HG03354 (cell line): Measurements from ENCODE around the gene KNDC1.

Experiments
- ATAC-seq: cut with Tn5 transposase; IDR thresholded peaks from one replicate; pipeline ENCODE4 v1.9.1; 2021; ENCODE audit warnings: mild to moderate bottlenecking; ENCODE audit not compliant: unreplicated experiment, poor library complexity, severe bottlenecking

KNDC1 gene

GRCh38 chr10:133266056-133266795 is 106.2 kb downstream of the KNDC1 start:
- ATAC-seq = no peak

- no peak for ATAC-seq
Observed at GRCh38 chr10:133267293-133267692, 107.3 kb downstream of the KNDC1 start.

- no peak for ATAC-seq
Observed at GRCh38 chr10:133267829-133268228, 107.8 kb downstream of the KNDC1 start.

- ATAC-seq = no peak
Observed at GRCh38 chr10:133268532-133268931, 108.5 kb downstream of the KNDC1 start.

- ATAC-seq = no peak
Observed at GRCh38 chr10:133269367-133269766, 109.3 kb downstream of the KNDC1 start.

- ATAC-seq = no peak
Observed at GRCh38 chr10:133270204-133270603, 110.2 kb downstream of the KNDC1 start.

- no peak for ATAC-seq
Observed at GRCh38 chr10:133270773-133271297, 110.8 kb downstream of the KNDC1 start.

GRCh38 chr10:133271521-133272300 is 111.7 kb downstream of the KNDC1 start:
- no peak for ATAC-seq

- ATAC-seq = no peak
Observed at GRCh38 chr10:133272301-133272963, 112.4 kb downstream of the KNDC1 start.

GRCh38 chr10:133272964-133273420 is 113.0 kb downstream of the KNDC1 start:
- ATAC-seq = no peak

- no peak for ATAC-seq
Observed at GRCh38 chr10:133273534-133274143, 113.6 kb downstream of the KNDC1 start.

- peak; percentile 55 for ATAC-seq
Observed at GRCh38 chr10:133274751-133275683, 115.0 kb downstream of the KNDC1 start.

- peak; percentile 43 for ATAC-seq
Observed at GRCh38 chr10:133275684-133276092, 115.7 kb downstream of the KNDC1 start.
